ENCODE data around the gene SLC25A25.
"Not testable (repeated sequence)": the region's sequence is repeated elsewhere in the genome, so short reads cannot be mapped to it uniquely, and the experiment has no call there.

Gene SLC25A25

GRCh38 chr9:128051932-128052709 is 15.9 kb upstream of the SLC25A25 start:
- no peak for DNase-seq (ENCODE audit: low spot score)

DNA sequence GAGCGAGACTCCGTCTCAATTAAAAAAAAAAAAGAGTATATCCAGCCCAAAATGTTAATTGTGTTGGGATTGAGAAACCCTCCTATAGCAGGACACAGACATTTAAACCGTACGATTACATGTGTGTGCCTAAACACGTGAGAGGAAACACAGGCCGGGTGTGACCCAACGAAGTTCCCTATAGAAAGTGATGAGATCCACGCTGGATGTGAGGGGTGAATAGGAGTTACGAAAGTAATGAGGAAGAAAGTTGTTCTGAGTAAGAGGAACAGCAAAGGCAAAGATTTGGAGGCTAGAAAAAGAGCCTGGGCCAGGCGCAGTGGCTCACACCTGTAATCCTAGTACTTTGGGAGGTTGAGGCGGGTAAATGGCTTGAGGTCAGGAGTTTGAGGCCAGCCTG is 14.5 kb upstream of the SLC25A25 start:
- no peak for DNase-seq (ENCODE audit: low spot score)

GRCh38 chr9:128054087-128054486 is 13.9 kb upstream of the SLC25A25 start:
- no peak for DNase-seq (ENCODE audit: low spot score)

DNA sequence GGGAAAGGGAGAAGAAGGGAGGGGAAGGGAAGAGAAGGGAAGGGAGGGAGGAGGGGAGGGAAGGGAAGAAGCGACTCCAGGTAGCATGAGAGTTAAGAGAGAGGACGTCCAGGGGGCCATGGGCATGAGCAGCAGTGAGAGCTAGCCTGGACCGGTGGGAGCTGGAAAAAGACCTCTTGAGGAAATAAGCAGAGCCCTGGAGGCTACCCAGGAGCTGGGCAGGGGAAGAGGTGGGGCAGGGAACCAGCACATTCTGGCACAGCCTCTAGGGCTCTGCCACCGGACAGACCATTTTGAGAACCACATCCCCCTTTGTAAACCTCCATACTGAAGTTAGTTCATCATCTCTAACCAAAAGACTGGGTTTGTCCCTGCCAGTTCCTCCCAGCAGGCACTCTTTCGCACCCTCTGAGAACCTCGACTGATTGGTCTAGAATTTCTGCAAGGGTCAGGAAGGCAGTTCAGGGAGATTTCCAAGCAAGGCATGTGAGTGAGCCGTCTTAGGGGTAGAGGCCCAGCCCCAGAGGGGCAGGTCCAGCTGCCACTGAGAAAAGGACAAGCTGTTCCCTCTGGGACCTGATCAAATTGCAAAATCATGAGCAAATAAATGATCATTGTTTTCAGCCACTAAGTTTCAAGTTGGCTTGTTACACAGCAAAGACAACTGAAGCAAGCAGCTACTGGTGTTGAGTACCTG is 12.5 kb upstream of the SLC25A25 start:
- no peak for DNase-seq (ENCODE audit: low spot score)

- DNase-seq (ENCODE audit: low spot score), result no peak
Measured at GRCh38 chr9:128056086-128056485, 11.9 kb upstream of the SLC25A25 start.

DNA sequence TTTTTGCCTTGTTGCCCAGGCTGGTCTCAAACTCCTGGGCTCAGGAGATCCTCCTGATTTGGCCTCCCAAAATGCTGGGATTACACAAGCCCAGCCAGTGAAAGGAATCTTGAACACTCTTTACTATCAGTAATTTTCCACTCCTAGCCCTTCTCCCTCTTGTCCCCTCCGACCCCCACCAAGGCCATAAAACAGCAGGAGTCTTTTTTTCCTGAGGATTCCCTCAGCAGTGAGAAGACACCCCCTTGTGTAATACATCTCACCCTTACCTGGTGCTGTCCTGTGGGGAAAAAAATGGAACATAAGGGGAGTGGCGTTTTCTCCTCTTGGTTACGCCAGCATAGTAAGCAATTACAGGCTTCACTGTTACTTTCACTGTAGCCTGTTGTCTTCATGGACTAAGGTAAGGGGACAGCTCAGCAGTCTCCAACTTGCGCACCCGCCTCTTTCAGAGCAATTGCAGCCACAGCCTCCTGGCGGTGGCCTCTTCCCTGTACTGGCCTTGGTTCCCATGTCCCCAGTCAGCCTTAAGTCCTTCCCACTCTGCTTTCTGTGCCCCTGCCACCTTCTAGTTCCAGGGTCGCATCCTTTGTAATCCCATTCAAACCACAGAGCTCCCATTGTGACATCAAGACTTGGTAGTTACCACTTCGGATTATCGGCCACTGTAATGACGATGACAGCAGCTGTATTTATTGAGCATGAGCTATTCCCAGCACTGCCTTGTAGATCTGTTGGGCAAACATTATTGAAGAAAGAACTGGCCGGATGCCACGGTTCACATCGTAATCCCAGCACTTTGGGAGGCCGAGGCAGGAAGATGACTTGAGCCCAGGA is 10.9 kb upstream of the SLC25A25 start:
- DNase-seq (ENCODE audit: low spot score), result no peak

DNA sequence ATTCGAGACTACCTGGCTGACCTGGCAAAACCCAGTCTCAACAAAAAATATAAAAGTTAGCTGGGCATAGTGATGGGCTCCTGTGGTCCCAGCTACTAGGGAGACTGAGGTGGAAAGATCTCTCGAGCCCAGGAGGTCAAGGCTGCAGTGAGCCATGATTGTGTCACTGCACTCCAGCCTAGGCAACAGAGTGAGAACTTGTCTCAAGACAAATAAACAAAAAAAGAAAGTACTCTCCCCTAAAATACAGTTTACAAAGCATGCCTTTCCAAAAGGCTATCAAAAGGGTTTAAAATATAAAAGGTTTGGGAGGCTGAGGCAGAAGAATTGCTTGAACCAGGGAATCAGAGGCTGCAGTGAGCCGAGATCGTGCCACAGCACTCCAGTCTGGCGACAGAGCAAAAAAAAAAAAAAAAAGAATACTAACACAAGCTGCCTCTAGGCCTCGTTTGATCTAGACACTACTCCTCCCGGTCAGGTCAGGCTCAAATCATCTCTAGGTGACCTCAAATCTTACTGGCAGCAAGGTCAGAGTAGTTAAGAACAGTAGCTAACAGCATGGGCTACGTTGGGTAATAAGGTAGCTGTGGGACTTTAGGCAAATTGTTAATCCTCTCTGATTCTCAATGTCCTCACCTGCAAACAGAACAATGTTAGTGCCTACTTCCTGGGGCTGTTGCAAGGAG is 10.2 kb upstream of the SLC25A25 start:
- DNase-seq (ENCODE audit: low spot score), result no peak

- no peak for DNase-seq (ENCODE audit: low spot score)
Measured at GRCh38 chr9:128059365-128059983, 8.6 kb upstream of the SLC25A25 start.

- no peak for DNase-seq (ENCODE audit: low spot score)
Measured at GRCh38 chr9:128061275-128061960, 6.6 kb upstream of the SLC25A25 start.

- DNase-seq (ENCODE audit: low spot score), result no peak
Measured at GRCh38 chr9:128062279-128062678, 5.8 kb upstream of the SLC25A25 start.

- no peak for DNase-seq (ENCODE audit: low spot score)
Measured at GRCh38 chr9:128062846-128063831, 4.9 kb upstream of the SLC25A25 start.

- DNase-seq (ENCODE audit: low spot score), result no peak
Measured at GRCh38 chr9:128065907-128066712, 1.9 kb upstream of the SLC25A25 start.

GRCh38 chr9:128066713-128067644 is 1.1 kb upstream of the SLC25A25 start, which contains the start of gene NAIF1:
Gene NAIF1, minus strand, starts transcription at chr9:128067320. Its CDS starts 219 bp downstream, at chr9:128067101.
- DNase-seq (ENCODE audit: low spot score), result peak; percentile 98

DNA sequence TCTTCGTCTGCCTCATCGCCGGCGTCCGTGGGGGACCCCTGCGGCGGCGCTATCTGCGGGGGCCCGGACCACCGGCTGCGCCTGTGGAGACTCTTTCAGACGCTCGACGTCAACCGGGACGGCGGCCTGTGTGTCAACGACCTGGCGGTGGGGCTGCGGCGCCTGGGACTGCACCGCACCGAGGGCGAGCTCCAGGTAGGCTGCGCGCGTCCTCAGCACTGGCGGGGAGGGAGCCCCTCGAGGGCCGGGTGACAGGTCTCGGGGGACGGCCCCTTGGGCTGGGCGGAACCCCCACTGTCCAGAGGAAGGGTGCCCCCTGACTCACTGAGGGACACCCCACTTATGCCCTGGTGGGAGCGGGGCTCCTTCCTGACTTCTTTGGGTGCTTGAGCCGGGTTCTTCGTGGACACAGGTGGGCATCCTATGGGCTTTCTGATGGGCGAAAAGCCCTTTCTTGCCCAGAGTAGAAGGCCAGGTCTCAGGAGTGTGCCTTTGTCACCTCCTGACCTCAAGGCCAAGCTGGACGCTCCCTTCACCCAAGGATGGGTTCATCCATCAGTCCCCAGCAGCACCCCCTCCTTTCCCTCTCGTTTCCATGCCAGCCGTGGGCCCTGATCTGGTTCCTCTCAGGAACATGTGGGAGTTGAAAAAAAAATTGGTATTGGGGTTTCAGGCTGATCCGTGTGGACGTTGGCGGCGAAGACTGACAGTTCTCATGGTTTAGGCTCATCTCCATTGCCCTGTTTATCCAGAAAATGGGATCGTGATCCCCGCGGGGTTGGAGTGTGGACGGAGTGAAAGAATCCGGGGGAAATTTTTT is 564 bp downstream of the SLC25A25 start:
- DNase-seq (ENCODE audit: low spot score), result no peak

GRCh38 chr9:128070874-128071273 is 2.8 kb downstream of the SLC25A25 start:
- DNase-seq (ENCODE audit: low spot score), result no peak

DNA sequence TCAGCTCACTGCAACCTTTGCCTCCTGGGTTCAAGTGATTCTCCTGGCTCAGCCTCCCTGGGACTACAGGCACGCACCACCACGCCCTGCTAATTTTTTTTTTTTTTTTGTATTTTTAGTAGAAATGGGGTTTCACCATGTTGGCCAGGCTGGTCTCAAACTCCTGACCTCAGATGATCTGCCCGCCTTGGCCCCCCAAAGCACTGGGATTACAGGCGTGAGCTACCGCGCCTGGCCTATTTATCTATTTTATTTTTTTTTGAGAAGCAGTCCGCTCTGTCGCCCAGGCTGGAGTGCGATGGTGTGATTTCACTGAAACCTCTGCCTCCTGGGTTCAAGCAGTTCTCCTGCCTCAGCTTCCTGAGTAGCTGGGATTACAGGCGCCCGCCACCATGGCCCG is 3.4 kb downstream of the SLC25A25 start:
- DNase-seq (ENCODE audit: low spot score), result not testable (repeated sequence)

Measured in CD4-positive, alpha-beta T cell treated with Interleukin-15 for 4 hours (primary cell).